Fibroblast of the aortic adventitia (primary cell): ENCODE results near the gene LHX4. TPM values are rescaled to one million over a fixed set of nuclear protein-coding genes. Genes with fewer than 3 reads are reported as not detected.

Experiments
- DNase-seq: peaks from one replicate; pipeline ENCODE4 v3.0.0-alpha.2; 2010; ENCODE audit warnings: low read depth
- H3K4me3 ChIP-seq: 2 replicates; pipeline ENCODE4 v1.5.1; 2011; ENCODE audit warnings: low read depth, mild to moderate bottlenecking, control low read depth, low read length, moderate library complexity
- total RNA-seq: library from RNA; depleted of rRNA; stranded (reverse); fragments of >200 nt; gene quantifications from 2 replicates; pipeline ENCODE4 v1.2.3, GENCODE V29; 2012; ENCODE audit warnings: low replicate concordance
- TF ChIP-seq, protein P1 (sequence below): IDR thresholded peaks from 2 replicates; pipeline ENCODE4 v1.5.1; 2011; ENCODE audit warnings: mild to moderate bottlenecking, low read length, control low read depth, inconsistent platforms; ENCODE audit not compliant: insufficient read depth

LHX4 gene
- total RNA-seq, 1 donor: under 0.01 TPM

DNA sequence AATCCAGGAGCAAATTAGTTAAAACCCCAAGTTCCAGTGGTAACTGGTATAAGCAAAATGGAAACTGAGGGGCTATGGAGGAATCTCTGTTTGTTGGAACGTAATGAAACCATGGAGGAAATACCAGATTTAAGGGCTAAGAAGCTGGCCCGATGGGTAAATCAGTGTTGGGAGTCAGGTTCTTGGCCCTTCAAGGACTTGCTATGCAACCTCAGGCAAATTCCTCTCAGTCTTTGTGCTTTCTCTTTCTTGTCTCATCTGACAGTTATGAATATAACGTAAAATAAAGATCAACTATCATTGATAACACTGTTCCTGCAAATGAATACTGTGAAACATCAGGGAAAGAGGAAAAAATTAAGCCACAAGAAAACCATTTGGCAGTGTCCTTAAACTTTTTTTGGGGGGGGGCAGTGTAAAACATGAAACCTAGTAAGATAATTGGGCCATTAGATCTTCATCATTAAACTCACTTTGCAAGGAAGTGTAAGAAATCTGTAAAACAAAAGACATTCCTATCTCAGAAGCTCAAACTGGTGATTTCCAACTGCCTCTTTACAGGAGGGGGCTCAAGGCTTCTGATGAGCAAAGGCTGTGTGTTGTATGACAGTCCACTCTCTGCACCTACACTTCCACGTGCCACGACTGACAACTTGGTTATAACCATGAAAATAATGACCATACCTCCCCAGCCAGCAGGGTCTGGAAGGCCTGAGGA is 47.6 kb downstream of the LHX4 start:
- H3K4me3 ChIP-seq: no peak overlapping the region
- TF ChIP-seq, protein P1, sequence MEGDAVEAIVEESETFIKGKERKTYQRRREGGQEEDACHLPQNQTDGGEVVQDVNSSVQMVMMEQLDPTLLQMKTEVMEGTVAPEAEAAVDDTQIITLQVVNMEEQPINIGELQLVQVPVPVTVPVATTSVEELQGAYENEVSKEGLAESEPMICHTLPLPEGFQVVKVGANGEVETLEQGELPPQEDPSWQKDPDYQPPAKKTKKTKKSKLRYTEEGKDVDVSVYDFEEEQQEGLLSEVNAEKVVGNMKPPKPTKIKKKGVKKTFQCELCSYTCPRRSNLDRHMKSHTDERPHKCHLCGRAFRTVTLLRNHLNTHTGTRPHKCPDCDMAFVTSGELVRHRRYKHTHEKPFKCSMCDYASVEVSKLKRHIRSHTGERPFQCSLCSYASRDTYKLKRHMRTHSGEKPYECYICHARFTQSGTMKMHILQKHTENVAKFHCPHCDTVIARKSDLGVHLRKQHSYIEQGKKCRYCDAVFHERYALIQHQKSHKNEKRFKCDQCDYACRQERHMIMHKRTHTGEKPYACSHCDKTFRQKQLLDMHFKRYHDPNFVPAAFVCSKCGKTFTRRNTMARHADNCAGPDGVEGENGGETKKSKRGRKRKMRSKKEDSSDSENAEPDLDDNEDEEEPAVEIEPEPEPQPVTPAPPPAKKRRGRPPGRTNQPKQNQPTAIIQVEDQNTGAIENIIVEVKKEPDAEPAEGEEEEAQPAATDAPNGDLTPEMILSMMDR: no peak
- DNase-seq: no peak

DNA sequence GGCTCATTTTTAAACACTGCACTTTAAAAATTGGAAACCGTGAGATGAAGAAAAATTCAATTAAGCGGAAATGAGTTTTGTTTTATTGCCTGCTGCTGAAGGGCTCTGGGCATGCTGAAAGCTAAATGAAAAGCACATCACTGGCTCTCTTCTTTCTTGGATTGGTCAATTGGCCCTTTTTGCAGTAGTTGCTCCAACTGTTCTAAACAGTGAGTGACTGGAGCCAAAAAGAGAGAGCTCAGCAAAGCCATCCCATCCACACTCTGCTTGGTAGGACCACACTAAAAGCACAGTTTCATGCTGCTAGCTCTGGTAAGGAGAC is 48.1 kb downstream of the LHX4 start:
- TF ChIP-seq, protein P1: no peak
- no peak overlapping the region for H3K4me3 ChIP-seq
- no peak for DNase-seq

DNA sequence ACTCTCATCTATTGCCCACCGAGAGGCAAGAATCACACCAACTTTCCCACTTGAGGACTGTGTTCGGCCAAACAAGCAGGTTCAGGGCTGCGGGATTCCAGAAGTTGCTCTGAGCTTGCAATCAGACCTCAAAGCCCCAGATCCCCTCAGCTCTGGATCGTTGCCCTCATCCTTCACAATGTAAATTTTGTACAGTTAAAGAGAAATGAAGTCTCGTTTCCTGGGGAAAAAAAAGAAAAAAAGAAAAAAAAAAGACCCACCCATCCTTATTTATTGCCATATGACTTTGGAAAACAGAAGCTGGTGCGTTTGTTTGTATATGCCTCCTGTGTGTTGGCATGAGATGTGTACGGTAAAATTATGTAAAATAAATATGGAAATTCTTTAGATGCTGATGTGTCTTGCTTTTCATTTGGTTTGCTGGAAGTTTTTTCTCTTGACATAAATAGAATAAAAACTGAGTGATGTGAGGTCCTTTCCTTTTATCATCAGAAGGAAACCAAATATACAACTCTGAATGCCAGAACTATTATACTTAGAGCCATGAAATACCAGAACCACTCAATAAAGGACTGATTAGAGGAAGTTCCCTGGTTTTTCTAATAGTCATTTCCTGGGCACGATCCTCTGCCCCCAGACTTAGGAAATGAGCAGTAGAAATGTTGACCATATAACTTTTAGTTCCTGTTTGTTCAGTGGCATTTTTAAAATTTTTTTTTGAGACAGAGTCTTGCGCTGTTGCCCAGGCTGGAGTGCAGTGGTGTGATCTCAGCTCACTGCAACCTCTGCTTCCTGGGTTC is 48.7 kb downstream of the LHX4 start:
- no peak for DNase-seq
- no peak overlapping the region for H3K4me3 ChIP-seq
- TF ChIP-seq, protein P1: no peak

DNA sequence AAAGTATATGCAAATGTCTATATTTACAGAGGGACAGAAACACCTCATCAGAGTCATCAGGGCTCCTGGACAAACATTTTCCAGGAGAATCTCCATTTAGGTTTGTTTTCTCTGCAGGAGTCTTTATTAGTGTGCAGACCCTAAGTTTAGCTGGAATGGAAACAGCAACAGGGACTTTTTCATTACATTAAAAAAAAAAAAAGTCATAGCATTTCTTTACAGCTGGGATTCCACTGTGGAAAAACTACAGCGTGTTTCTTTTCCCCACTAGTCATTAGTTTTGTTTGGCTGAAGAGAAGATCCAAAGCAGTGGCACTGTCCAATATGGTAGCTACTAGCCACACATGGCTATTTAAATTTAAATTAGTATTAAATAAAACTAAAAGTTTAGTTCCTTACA is 49.6 kb downstream of the LHX4 start:
- TF ChIP-seq, protein P1: no peak
- no peak for DNase-seq
- no peak overlapping the region for H3K4me3 ChIP-seq

DNA sequence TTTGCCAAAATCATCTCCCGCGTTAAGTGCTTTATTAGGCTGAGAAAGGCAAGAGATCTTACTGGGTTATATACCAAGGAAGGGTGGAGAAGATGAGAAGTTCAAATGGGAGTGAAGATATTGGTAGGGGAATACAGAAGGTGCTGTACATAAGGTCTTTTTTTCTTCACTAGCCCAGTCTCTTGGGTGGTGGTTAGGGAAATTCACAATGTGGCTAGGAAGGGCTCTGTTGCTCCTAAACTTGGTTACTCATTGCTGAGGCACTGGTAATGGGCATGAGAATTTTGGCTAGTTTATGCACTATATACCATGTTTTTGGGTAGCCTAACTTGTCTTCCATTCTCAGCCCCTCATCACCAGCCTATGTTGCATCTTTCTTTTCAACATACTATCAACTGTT is 50.6 kb downstream of the LHX4 start:
- TF ChIP-seq, protein P1: no peak
- H3K4me3 ChIP-seq: no peak overlapping the region
- no peak for DNase-seq

DNA sequence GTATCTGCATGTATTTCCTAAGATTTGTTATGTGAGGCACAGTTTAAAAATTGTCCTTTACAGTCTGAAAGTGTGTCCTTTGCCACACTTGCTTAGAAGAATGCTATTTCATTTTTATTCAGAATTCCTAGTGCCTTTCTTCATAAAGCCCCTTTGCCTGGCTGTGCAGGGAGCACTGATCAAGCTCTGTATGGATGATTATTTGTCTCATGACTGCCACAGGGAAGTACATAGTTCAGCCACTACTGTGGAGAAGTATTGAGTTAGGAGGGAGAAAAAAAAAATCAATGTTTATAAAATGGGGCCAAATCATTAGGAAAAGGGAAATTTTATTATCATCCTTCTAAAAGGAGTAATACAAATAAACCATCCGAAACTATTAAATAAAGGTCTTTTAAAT is 51.4 kb downstream of the LHX4 start:
- TF ChIP-seq, protein P1: no peak
- no peak overlapping the region for H3K4me3 ChIP-seq
- DNase-seq: no peak
